ENCODE data around the gene ZYG11B. TPM values are rescaled to one million over a fixed set of nuclear protein-coding genes. Genes with fewer than 3 reads are reported as not detected.

The ZYG11B gene
- total RNA-seq = 21.9 and 60.0 TPM in 2 replicates

DNA sequence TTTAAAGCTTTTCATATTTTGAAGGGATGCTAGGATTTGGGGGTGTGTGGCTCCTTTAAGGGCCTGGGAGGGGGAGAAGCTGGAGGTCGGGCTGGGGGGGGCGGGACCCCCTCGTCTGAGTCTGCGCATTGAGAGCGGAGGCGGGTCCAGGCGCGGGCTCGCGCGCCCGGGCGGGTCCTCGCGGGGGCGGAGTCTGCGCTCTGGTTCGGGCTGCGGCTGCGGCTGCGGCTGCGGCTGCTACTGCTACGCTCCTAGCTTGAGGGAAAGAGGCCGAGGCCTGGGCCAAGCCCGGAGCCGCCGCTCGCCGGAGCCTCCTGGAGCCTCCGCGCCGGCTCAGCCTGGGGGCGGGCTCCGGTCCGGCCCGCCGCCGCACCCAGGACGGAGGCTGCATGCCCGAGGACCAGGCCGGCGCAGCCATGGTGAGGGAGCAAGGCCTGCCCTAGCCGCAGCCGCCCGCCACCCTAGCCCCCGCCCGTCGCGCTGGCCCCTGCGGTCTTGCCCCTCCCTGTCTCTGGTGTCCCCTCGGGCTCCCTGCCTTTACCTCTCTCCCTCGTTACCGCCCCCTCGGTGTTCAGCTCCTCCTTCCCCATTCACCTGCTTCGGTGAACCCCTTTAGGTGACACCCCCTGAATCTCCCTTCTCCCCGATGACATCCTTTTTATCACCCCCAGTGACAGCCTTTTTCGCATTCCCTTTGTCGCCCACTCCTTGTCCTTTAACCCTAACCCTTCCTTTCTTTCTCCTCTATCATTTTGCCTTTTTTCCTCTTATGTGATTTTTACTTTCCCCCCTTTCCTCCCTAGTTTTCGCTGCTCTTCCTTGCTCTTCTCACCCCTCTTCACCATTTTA is at the start of gene ZYG11B:
ZYG11B (plus strand) TSS at position 189 of the 849 bp plus-strand sequence; CDS start at position 390, 201 bp downstream.

GRCh38 chr1:52697795-52698674 is 28.2 kb upstream of the ZYG11B start, which contains the start of gene COA7:
Gene COA7 (minus strand): TSS chr1:52698347. CDS start chr1:52698326, 21 bp downstream.

GRCh38 chr1:52842643-52843310 is 116.5 kb downstream of the ZYG11B start, which contains the start of gene ZYG11A:
Gene ZYG11A (plus strand): TSS chr1:52842760. CDS start chr1:52842884, 124 bp downstream.

Small RNA genes lying within 50 kb of the gene (small RNA-seq; reads per million reads assigned to genes)
- not detected for gene RN7SL62P (ENCODE audit: low replicate concordance)
- gene RNU2-30P (ENCODE audit: low replicate concordance) = 3.1 reads per million, percentile 79 among the genes with 10 or more reads in this experiment
- gene RNU6-969P (ENCODE audit: low replicate concordance) = not detected

Other genes starting within 250 kb of the ZYG11B start
- gene TUT4, start 173.4 kb upstream of the ZYG11B start, total RNA-seq = 30.1 and 44.6 TPM in 2 replicates
- 56.9 and 63.4 TPM in 2 replicates for gene GPX7, start 124.1 kb upstream of the ZYG11B start, total RNA-seq
- not detected in 2 replicates for gene SHISAL2A, start 93.3 kb upstream of the ZYG11B start, total RNA-seq
- 12.0 and 17.2 TPM in 2 replicates for gene COA7, start 28.1 kb upstream of the ZYG11B start, total RNA-seq
- 1.1 and 1.8 TPM in 2 replicates for gene ZYG11A, start 116.3 kb downstream of the ZYG11B start, total RNA-seq
- gene ECHDC2, start 195.3 kb downstream of the ZYG11B start, total RNA-seq = 19.2 and 51.2 TPM in 2 replicates
- 118 and 149 TPM in 2 replicates for gene SCP2, start 200.8 kb downstream of the ZYG11B start, total RNA-seq